Esophagus muscularis mucosa (tissue), 4 donors: ENCODE measurements around the gene COL3A1. TPM values are rescaled to one million over a fixed set of nuclear protein-coding genes. Genes with fewer than 3 reads are reported as not detected.

Experiments
- DNase-seq: peaks from one replicate; pipeline ENCODE4 v3.0.0-alpha.2; 2017; ENCODE audit errors: extremely low spot score
- H3K27ac ChIP-seq, 4 donors: fragments of 200-600 bp; sonication (generic); replicated peaks in 1 of 4; 1 replicate in 3 of 4; 2 replicates in 1 of 4; pipeline ENCODE4 v1.5.1; 2016 to 2019; ENCODE audit warnings: mild to moderate bottlenecking in 1 of 4
- H3K27me3 ChIP-seq, 4 donors: fragments of 200-600 bp; sonication (generic); one replicate each; pipeline versions ENCODE4 v1.5.1 to v1.6.0; 2016 to 2019
- H3K36me3 ChIP-seq, 4 donors: fragments of 200-600 bp; sonication (generic); one replicate each; pipeline ENCODE4 v1.5.1; 2016 to 2019
- H3K4me1 ChIP-seq, 4 donors: fragments of 200-600 bp; sonication (generic); one replicate each; pipeline ENCODE4 v1.5.1; 2016 to 2019
- H3K4me3 ChIP-seq, 4 donors: fragments of 200-600 bp; sonication (generic); 1 replicate in 2 of 4; 2 replicates in 2 of 4; pipeline ENCODE4 v1.5.1; 2016 to 2019; ENCODE audit warnings: mild to moderate bottlenecking in 4 of 4, moderate library complexity in 1 of 4
- H3K9me3 ChIP-seq, 4 donors: fragments of 200-600 bp; sonication (generic); 1 replicate in 3 of 4; 2 replicates in 1 of 4; pipeline ENCODE4 v1.5.1; 2016 to 2019
- EP300 ChIP-seq: sonication (generic); formaldehyde crosslinking; IDR thresholded peaks from one replicate; pipeline ENCODE4 v1.6.1; 2017; ENCODE audit warnings: antibody characterized with exemption
- POLR2A ChIP-seq: fragments of 450-650 bp; IDR thresholded peaks from one replicate; pipeline ENCODE4 v1.6.1; 2017; ENCODE audit warnings: antibody characterized with exemption, moderate library complexity, mild to moderate bottlenecking, low read depth
- POLR2AphosphoS5 ChIP-seq, 2 donors: sonication (generic); formaldehyde crosslinking; IDR thresholded peaks; one replicate each; pipeline ENCODE4 v1.6.1; 2017; ENCODE audit warnings: antibody characterized with exemption in 2 of 2
- WGBS: methylation state at CpG from one replicate; pipeline ENCODE4 v1.1.5; 2018; 5-methylcytosine and 5-hydroxymethylcytosine counted together
- intact Hi-C: fragments of 100-400 bp; cut with DNase I; formaldehyde crosslinking; loops from one replicate; pipeline ENCODE4 v1.15.1; 2023
- total RNA-seq, 4 donors: library from RNA; depleted of rRNA; stranded (reverse); fragments of >200 nt; gene quantifications; one replicate each; pipeline versions ENCODE4 v1.1.0 to v1.2.1, GENCODE V29; 2016
- TF ChIP-seq, protein P1 (sequence below), 3 experiments: fragments of 200-600 bp in 2 of 3; fragments of 450-650 bp in 1 of 3; sonication (generic) in 2 of 3; IDR thresholded peaks; one replicate each; pipeline ENCODE4 v1.5.1; 2017 to 2019; ENCODE audit warnings: antibody characterized with exemption in 3 of 3, mild to moderate bottlenecking in 2 of 3, moderate library complexity in 1 of 3

Gene COL3A1
- total RNA-seq, 4 donors from 2014 or later: 182 to 480 (median 236) TPM

DNA sequence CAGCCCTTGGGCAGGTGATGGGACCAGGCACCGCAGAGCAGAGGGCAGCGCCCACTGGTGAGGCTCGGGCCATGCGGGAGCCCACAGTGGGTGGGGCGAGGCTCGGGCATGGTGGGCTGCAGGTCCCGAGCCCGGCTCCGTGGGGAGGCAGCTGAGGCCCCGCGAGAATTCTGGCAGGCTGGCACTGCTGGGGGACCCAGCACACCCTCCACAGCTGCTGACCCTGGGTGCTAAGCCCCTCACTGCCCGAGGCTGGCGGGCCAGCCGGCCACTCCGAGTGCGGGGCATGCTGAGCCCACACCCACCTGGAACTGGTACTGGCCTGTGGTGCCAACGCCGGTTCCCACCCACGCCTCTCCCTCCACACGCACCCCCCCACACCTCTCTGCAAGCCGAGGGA lies 29.7 kb upstream of the COL3A1 start:
- Histone ChIP-seq H3K4me1 (peaks cover 0 to 9% (median 5%) of the 10 kb centered on the region in 4 donors), H3K9me3 (no peaks in the 10 kb centered on the region), H3K4me3 (no peak overlapping the region), H3K27me3 (no peaks in the 10 kb centered on the region), H3K27ac (no peak overlapping the region), H3K36me3 (no peaks in the 10 kb centered on the region)
- no peak for DNase-seq
- TF ChIP-seq POLR2AphosphoS5 (IDR thresholded peaks at IDR 0.05) (no peak), POLR2A (no peak), EP300 (no peak)
- TF ChIP-seq, protein P1, sequence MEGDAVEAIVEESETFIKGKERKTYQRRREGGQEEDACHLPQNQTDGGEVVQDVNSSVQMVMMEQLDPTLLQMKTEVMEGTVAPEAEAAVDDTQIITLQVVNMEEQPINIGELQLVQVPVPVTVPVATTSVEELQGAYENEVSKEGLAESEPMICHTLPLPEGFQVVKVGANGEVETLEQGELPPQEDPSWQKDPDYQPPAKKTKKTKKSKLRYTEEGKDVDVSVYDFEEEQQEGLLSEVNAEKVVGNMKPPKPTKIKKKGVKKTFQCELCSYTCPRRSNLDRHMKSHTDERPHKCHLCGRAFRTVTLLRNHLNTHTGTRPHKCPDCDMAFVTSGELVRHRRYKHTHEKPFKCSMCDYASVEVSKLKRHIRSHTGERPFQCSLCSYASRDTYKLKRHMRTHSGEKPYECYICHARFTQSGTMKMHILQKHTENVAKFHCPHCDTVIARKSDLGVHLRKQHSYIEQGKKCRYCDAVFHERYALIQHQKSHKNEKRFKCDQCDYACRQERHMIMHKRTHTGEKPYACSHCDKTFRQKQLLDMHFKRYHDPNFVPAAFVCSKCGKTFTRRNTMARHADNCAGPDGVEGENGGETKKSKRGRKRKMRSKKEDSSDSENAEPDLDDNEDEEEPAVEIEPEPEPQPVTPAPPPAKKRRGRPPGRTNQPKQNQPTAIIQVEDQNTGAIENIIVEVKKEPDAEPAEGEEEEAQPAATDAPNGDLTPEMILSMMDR (IDR thresholded peaks at IDR 0.05): no peak
- WGBS: no CpG with 5 or more reads among the region's 21 CpGs
- intact Hi-C loops: no loop called here

GRCh38 chr2:188949046-188949818 lies 24.9 kb upstream of the COL3A1 start:
- Histone ChIP-seq H3K27me3 (no peaks in the 10 kb centered on the region), H3K27ac (no peak overlapping the region), H3K4me3 (no peak overlapping the region), H3K36me3 (no peaks in the 10 kb centered on the region), H3K4me1 (no peaks in the 10 kb centered on the region), H3K9me3 (no peaks in the 10 kb centered on the region)
- TF ChIP-seq POLR2A (no peak), EP300 (no peak), POLR2AphosphoS5 (IDR thresholded peaks at IDR 0.05) (no peak)
- TF ChIP-seq, protein P1 (IDR thresholded peaks at IDR 0.05): no peak
- intact Hi-C loops: no loop called here
- 98% methylated on average over 22 of the region's 25 CpGs for WGBS
- DNase-seq: no peak

DNA sequence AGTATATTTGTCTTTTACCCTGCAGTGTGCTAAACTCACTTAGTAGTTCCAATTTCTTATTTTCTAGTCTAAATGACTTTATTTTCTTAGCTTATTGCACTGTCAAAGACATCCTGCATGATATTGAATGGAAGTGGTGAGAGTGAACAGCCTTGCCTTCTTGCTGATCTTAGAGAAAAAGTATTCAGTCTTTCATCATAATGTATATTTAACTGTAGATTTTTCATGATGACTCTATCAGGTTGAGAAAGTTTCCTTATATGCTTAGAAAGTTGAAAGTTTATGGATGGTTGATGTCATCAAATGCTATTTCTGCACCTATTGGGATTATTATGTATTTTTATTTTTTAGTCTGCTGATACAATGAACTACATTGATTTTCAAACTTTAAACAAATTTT lies 21.3 kb upstream of the COL3A1 start:
- no peak overlapping the region for H3K27ac ChIP-seq
- no peak overlapping the region for H3K4me3 ChIP-seq
- H3K27me3 ChIP-seq: no peaks in the 10 kb centered on the region
- H3K36me3 ChIP-seq: no peaks in the 10 kb centered on the region
- DNase-seq: no peak
- H3K9me3 ChIP-seq: no peaks in the 10 kb centered on the region
- intact Hi-C loops: no loop called here
- no peaks in the 10 kb centered on the region for H3K4me1 ChIP-seq
- TF ChIP-seq POLR2A: no peak
- TF ChIP-seq POLR2AphosphoS5 (IDR thresholded peaks at IDR 0.05): no peak
- no peak for TF ChIP-seq EP300
- TF ChIP-seq, protein P1 (IDR thresholded peaks at IDR 0.05): no peak

- Histone ChIP-seq H3K9me3 (no peaks in the 10 kb centered on the region), H3K27ac (no peak overlapping the region), H3K4me3 (no peak overlapping the region), H3K4me1 (no peaks in the 10 kb centered on the region), H3K27me3 (no peaks in the 10 kb centered on the region), H3K36me3 (no peaks in the 10 kb centered on the region)
- no peak for TF ChIP-seq POLR2AphosphoS5 (IDR thresholded peaks at IDR 0.05)
- no peak for TF ChIP-seq POLR2A
- no peak for TF ChIP-seq EP300
- TF ChIP-seq, protein P1 (IDR thresholded peaks at IDR 0.05): no peak
- intact Hi-C loops: no loop called here
- 94% methylated on average over 2 of the region's 2 CpGs for WGBS
- DNase-seq: no peak
Measured at GRCh38 chr2:188956290-188956689, 17.9 kb upstream of the COL3A1 start.

- TF ChIP-seq POLR2AphosphoS5 (IDR thresholded peaks at IDR 0.05): no peak
- TF ChIP-seq, protein P1 (IDR thresholded peaks at IDR 0.05): no peak
- TF ChIP-seq POLR2A: no peak
- TF ChIP-seq EP300: no peak
- H3K36me3 ChIP-seq: no peaks in the 10 kb centered on the region
- no peak overlapping the region for H3K4me3 ChIP-seq
- intact Hi-C loops: no loop called here
- no peak overlapping the region for H3K27ac ChIP-seq
- 57% methylated on average over 5 of the region's 5 CpGs for WGBS
- no peaks in the 10 kb centered on the region for H3K4me1 ChIP-seq
- no peaks in the 10 kb centered on the region for H3K27me3 ChIP-seq
- DNase-seq: no peak
- no peaks in the 10 kb centered on the region for H3K9me3 ChIP-seq
Measured at GRCh38 chr2:188956961-188957360, 17.2 kb upstream of the COL3A1 start.
